GM12878 (cell line): ENCODE data around the gene FIG4.

Experiments used
- JUND ChIP-seq: IDR thresholded peaks from 2 replicates; pipeline ENCODE4 v1.6.1; 2012; ENCODE audit warnings: low read depth, mild to moderate bottlenecking, low read length, improper control_type of control experiment, moderate library complexity
- MYC ChIP-seq: IDR thresholded peaks from 2 replicates; pipeline ENCODE4 v1.6.1; 2011; ENCODE audit warnings: mild to moderate bottlenecking, low read length, moderate library complexity, inconsistent platforms; ENCODE audit not compliant: insufficient read depth, insufficient replicate concordance, insufficient read length, severe bottlenecking
- SIN3A ChIP-seq: IDR thresholded peaks from 2 replicates; pipeline ENCODE4 v1.6.1; 2012; ENCODE audit warnings: low read depth, low read length, improper control_type of control experiment
- TF ChIP-seq, protein P1 (sequence below), 3 experiments: IDR thresholded peaks in 2 of 3; conservative IDR thresholded peaks in 1 of 3; 2 replicates each; pipeline ENCODE4 v1.5.1; 2011; ENCODE audit warnings: low read depth in 3 of 3, low read length in 3 of 3, mild to moderate bottlenecking in 3 of 3, control low read depth in 2 of 3, moderate library complexity in 2 of 3, inconsistent platforms in 1 of 3, mixed read lengths in 1 of 3; ENCODE audit not compliant: control insufficient read depth in 2 of 3, insufficient read depth in 1 of 3; ENCODE audit errors: extremely low read depth in 1 of 3

GRCh38 chr6:109852713-109853112 lies 161.6 kb downstream of the FIG4 start:
- TF ChIP-seq MYC = no peak
- no peak for TF ChIP-seq JUND
- no peak for TF ChIP-seq SIN3A
- TF ChIP-seq, protein P1, sequence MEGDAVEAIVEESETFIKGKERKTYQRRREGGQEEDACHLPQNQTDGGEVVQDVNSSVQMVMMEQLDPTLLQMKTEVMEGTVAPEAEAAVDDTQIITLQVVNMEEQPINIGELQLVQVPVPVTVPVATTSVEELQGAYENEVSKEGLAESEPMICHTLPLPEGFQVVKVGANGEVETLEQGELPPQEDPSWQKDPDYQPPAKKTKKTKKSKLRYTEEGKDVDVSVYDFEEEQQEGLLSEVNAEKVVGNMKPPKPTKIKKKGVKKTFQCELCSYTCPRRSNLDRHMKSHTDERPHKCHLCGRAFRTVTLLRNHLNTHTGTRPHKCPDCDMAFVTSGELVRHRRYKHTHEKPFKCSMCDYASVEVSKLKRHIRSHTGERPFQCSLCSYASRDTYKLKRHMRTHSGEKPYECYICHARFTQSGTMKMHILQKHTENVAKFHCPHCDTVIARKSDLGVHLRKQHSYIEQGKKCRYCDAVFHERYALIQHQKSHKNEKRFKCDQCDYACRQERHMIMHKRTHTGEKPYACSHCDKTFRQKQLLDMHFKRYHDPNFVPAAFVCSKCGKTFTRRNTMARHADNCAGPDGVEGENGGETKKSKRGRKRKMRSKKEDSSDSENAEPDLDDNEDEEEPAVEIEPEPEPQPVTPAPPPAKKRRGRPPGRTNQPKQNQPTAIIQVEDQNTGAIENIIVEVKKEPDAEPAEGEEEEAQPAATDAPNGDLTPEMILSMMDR (IDR thresholded peaks at IDR 0.05 in 2 of 3, conservative IDR thresholded peaks at IDR 0.05 in 1 of 3; ENCODE audit: control insufficient read depth in 2 of 3, extremely low read depth in 1 of 3, insufficient read depth in 1 of 3, low read depth in 3 of 3, low read length in 3 of 3) = no peak
